H1 (cell line): ENCODE data around the gene SLC22A23.

ENCODE experiments used
- CEBPB ChIP-seq: IDR thresholded peaks from 2 replicates; pipeline ENCODE4 v1.6.1; 2012; ENCODE audit warnings: low read depth, low read length
- GABPA ChIP-seq: IDR thresholded peaks from 2 replicates; pipeline ENCODE4 v1.6.1; 2011; ENCODE audit warnings: mild to moderate bottlenecking, low read length, moderate library complexity, borderline replicate concordance; ENCODE audit not compliant: insufficient read depth
- KDM5A ChIP-seq: fragments of 200-600 bp; IDR thresholded peaks from 2 replicates; pipeline ENCODE4 v1.7.1; 2012; ENCODE audit warnings: mild to moderate bottlenecking, low read length, inconsistent platforms, mixed read lengths
- POLR2A ChIP-seq, 2 experiments: IDR thresholded peaks; 1 replicate in 1 of 2; 2 replicates in 1 of 2; pipeline ENCODE4 v1.6.1; 2011; ENCODE audit warnings: low read depth in 2 of 2, low read length in 2 of 2, mild to moderate bottlenecking in 2 of 2; ENCODE audit errors: control extremely low read depth in 1 of 2
- RBBP5 ChIP-seq: IDR thresholded peaks from 2 replicates; pipeline ENCODE4 v1.7.1; 2012; ENCODE audit warnings: low read depth, mild to moderate bottlenecking, inconsistent platforms, low read length, moderate library complexity, borderline replicate concordance
- RFX5 ChIP-seq: IDR thresholded peaks from 2 replicates; pipeline ENCODE4 v1.6.1; 2011; ENCODE audit warnings: low read depth, low read length, improper control_type of control experiment, borderline replicate concordance
- SIN3A ChIP-seq, 2 experiments: IDR thresholded peaks in 1 of 2; conservative IDR thresholded peaks in 1 of 2; 2 replicates each; pipeline ENCODE4 v1.6.1; 2011 to 2012; ENCODE audit warnings: low read length in 2 of 2, improper control_type of control experiment in 1 of 2, low read depth in 1 of 2, mild to moderate bottlenecking in 1 of 2
- SUZ12 ChIP-seq: fragments of 200-600 bp; sonication (generic); IDR thresholded peaks from 2 replicates; pipeline ENCODE4 v1.6.1; 2012; ENCODE audit warnings: mild to moderate bottlenecking, inconsistent platforms, low read length, moderate library complexity, mixed read lengths
- TBP ChIP-seq: IDR thresholded peaks from 2 replicates; pipeline ENCODE4 v1.6.1; 2011; ENCODE audit warnings: low read depth, low read length, improper control_type of control experiment
- TF ChIP-seq, protein P1 (sequence below): IDR thresholded peaks from 2 replicates; pipeline ENCODE4 v1.6.1; 2012; ENCODE audit warnings: low read length, inconsistent platforms
- TF ChIP-seq, protein P2 (sequence below): IDR thresholded peaks from 2 replicates; pipeline ENCODE4 v1.6.1; 2011; ENCODE audit warnings: low read depth, mild to moderate bottlenecking, low read length; ENCODE audit not compliant: insufficient read depth
- TF ChIP-seq, protein P3 (sequence below), 3 experiments: IDR thresholded peaks; 1 replicate in 2 of 3; 2 replicates in 1 of 3; pipeline versions ENCODE4 v1.5.1 to v1.6.1; 2011; ENCODE audit warnings: low read length in 3 of 3, mild to moderate bottlenecking in 3 of 3, inconsistent platforms in 2 of 3, low read depth in 1 of 3, moderate library complexity in 1 of 3; ENCODE audit not compliant: insufficient read depth in 1 of 3; ENCODE audit errors: control extremely low read depth in 1 of 3

DNA sequence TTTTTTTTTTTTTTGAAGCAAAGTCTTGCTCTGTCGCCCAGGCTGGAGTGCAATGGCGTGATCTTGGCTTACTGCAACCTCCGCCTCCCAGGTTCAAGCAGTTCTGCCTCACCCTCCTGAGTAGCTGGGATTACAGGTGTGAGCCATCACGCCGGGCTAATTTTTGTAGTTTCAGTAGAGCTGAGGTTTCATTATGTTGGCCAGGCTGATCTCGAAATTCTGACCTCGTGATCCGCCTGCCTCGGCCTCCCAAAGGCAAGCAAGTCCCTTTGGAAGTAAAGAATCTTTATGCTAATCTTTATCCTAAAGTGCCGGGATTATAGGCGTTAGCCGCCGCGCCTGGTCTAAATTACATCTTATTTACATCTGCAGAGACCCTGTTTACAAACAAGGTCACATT lies 196.6 kb downstream of the SLC22A23 start:
- TF ChIP-seq RFX5 (no peak), RBBP5 (no peak), KDM5A (no peak), SUZ12 (no peak), GABPA (no peak), POLR2A (IDR thresholded peaks at IDR 0.05; ENCODE audit: control extremely low read depth in 1 of 2, low read depth in 2 of 2, low read length in 2 of 2) (no peak), TBP (no peak), CEBPB (no peak), SIN3A (conservative IDR thresholded peaks at IDR 0.05 in 1 of 2, IDR thresholded peaks at IDR 0.05 in 1 of 2; ENCODE audit: low read depth in 1 of 2, low read length in 2 of 2) (no peak)
- TF ChIP-seq, protein P1, sequence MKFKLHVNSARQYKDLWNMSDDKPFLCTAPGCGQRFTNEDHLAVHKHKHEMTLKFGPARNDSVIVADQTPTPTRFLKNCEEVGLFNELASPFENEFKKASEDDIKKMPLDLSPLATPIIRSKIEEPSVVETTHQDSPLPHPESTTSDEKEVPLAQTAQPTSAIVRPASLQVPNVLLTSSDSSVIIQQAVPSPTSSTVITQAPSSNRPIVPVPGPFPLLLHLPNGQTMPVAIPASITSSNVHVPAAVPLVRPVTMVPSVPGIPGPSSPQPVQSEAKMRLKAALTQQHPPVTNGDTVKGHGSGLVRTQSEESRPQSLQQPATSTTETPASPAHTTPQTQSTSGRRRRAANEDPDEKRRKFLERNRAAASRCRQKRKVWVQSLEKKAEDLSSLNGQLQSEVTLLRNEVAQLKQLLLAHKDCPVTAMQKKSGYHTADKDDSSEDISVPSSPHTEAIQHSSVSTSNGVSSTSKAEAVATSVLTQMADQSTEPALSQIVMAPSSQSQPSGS, result no peak
- TF ChIP-seq, protein P2, sequence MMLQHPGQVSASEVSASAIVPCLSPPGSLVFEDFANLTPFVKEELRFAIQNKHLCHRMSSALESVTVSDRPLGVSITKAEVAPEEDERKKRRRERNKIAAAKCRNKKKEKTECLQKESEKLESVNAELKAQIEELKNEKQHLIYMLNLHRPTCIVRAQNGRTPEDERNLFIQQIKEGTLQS, result no peak
- TF ChIP-seq, protein P3, sequence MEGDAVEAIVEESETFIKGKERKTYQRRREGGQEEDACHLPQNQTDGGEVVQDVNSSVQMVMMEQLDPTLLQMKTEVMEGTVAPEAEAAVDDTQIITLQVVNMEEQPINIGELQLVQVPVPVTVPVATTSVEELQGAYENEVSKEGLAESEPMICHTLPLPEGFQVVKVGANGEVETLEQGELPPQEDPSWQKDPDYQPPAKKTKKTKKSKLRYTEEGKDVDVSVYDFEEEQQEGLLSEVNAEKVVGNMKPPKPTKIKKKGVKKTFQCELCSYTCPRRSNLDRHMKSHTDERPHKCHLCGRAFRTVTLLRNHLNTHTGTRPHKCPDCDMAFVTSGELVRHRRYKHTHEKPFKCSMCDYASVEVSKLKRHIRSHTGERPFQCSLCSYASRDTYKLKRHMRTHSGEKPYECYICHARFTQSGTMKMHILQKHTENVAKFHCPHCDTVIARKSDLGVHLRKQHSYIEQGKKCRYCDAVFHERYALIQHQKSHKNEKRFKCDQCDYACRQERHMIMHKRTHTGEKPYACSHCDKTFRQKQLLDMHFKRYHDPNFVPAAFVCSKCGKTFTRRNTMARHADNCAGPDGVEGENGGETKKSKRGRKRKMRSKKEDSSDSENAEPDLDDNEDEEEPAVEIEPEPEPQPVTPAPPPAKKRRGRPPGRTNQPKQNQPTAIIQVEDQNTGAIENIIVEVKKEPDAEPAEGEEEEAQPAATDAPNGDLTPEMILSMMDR (IDR thresholded peaks at IDR 0.05; ENCODE audit: control extremely low read depth in 1 of 3, insufficient read depth in 1 of 3, low read depth in 1 of 3, low read length in 3 of 3), result no peak
